ENCODE data around the gene RCVRN.

DNA sequence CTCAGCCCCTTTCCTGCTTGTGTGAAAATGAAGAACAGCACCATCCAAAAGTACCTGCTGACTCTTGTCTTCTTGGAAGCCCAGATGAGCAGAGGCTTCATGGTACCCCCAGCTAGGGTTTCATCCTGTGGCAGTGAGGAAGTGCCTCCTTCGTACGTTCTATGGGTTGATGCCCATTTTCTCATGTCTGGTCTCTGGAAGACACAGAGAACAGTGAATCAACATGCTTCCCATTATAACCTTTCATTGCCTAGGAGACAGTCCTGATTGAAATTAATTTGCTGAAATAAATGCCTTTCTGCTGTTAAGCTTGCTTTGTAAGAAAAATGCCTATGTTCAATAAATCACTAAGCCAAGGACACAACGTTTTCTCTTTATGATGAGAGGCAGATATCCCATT lies 36.5 kb downstream of the RCVRN start:
- TF ChIP-seq, protein P1, sequence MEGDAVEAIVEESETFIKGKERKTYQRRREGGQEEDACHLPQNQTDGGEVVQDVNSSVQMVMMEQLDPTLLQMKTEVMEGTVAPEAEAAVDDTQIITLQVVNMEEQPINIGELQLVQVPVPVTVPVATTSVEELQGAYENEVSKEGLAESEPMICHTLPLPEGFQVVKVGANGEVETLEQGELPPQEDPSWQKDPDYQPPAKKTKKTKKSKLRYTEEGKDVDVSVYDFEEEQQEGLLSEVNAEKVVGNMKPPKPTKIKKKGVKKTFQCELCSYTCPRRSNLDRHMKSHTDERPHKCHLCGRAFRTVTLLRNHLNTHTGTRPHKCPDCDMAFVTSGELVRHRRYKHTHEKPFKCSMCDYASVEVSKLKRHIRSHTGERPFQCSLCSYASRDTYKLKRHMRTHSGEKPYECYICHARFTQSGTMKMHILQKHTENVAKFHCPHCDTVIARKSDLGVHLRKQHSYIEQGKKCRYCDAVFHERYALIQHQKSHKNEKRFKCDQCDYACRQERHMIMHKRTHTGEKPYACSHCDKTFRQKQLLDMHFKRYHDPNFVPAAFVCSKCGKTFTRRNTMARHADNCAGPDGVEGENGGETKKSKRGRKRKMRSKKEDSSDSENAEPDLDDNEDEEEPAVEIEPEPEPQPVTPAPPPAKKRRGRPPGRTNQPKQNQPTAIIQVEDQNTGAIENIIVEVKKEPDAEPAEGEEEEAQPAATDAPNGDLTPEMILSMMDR (IDR thresholded peaks at IDR 0.05): no peak
- no peak for TF ChIP-seq POLR2A (IDR thresholded peaks at IDR 0.05)

All from right lobe of liver (tissue), 4 donors.